ENCODE results near the gene AGT.
"Not testable (repeated sequence)": the region's sequence is repeated elsewhere in the genome, so short reads cannot be mapped to it uniquely, and the experiment has no call there.

The AGT gene

GRCh38 chr1:230699716-230700115, 14.2 kb downstream of the AGT start:
- in situ Hi-C loops (cut with MboI; ENCODE audit: low sequenced_read_pairs, unreplicated experiment): no loop called here
- no peak for DNase-seq (ENCODE audit: low spot score)
- no peak for TF ChIP-seq CTCF (IDR thresholded peaks at IDR 0.05; ENCODE audit: borderline replicate concordance, control extremely low read depth, extremely low read depth, insufficient read depth, missing control alignments)

- in situ Hi-C loops (cut with MboI; ENCODE audit: low sequenced_read_pairs, unreplicated experiment); DNase-seq (ENCODE audit: low spot score): not testable (repeated sequence)
Observed at GRCh38 chr1:230698964-230699363, 15.0 kb downstream of the AGT start.

GRCh38 chr1:230698130-230698529, 15.8 kb downstream of the AGT start:
- TF ChIP-seq CTCF (IDR thresholded peaks at IDR 0.05; ENCODE audit: borderline replicate concordance, control extremely low read depth, extremely low read depth, insufficient read depth, missing control alignments): no peak
- DNase-seq (ENCODE audit: low spot score): no peak
- in situ Hi-C loops (cut with MboI; ENCODE audit: low sequenced_read_pairs, unreplicated experiment): no loop called here

GRCh38 chr1:230696722-230697437, 17.0 kb downstream of the AGT start:
- DNase-seq (ENCODE audit: low spot score): no peak
- no peak for TF ChIP-seq CTCF (IDR thresholded peaks at IDR 0.05; ENCODE audit: borderline replicate concordance, control extremely low read depth, extremely low read depth, insufficient read depth, missing control alignments)
- in situ Hi-C loops (cut with MboI; ENCODE audit: low sequenced_read_pairs, unreplicated experiment): no loop called here

- in situ Hi-C loops (cut with MboI; ENCODE audit: low sequenced_read_pairs, unreplicated experiment): no loop called here
- DNase-seq (ENCODE audit: low spot score): no peak
- TF ChIP-seq CTCF (IDR thresholded peaks at IDR 0.05; ENCODE audit: borderline replicate concordance, control extremely low read depth, extremely low read depth, insufficient read depth, missing control alignments): no peak
Observed at GRCh38 chr1:230696218-230696617, 17.7 kb downstream of the AGT start.

- in situ Hi-C loops (cut with MboI; ENCODE audit: low sequenced_read_pairs, unreplicated experiment): no loop called here
- no peak for DNase-seq (ENCODE audit: low spot score)
- TF ChIP-seq CTCF (IDR thresholded peaks at IDR 0.05; ENCODE audit: borderline replicate concordance, control extremely low read depth, extremely low read depth, insufficient read depth, missing control alignments): no peak
Observed at GRCh38 chr1:230694991-230695390, 18.9 kb downstream of the AGT start.

- in situ Hi-C loops (cut with MboI; ENCODE audit: low sequenced_read_pairs, unreplicated experiment): no loop called here
- TF ChIP-seq CTCF (IDR thresholded peaks at IDR 0.05; ENCODE audit: borderline replicate concordance, control extremely low read depth, extremely low read depth, insufficient read depth, missing control alignments): no peak
- no peak for DNase-seq (ENCODE audit: low spot score)
Observed at GRCh38 chr1:230694464-230694863, 19.5 kb downstream of the AGT start.
